ENCODE data around the gene PAK2.

DNA sequence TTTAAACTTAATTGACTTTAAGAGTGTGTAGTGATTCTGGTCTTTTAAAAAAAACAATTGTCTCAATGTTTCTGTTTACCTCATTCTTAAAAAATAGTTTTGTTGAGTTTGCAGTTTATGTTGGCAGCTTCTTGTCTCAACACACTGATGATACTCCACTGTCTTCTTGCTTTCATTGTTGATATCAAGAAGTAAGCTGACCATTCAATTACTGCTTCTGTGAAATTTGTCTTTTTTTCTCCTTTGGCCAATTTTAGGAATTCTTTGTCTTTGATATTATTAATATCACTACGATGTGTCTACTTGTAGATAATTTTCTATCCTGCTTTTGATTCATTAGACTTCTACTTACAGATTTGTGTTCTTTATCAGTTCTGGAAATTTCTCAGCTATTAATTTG lies 31.4 kb downstream of the PAK2 start:
- TF ChIP-seq, protein P1, sequence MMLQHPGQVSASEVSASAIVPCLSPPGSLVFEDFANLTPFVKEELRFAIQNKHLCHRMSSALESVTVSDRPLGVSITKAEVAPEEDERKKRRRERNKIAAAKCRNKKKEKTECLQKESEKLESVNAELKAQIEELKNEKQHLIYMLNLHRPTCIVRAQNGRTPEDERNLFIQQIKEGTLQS (CRISPR knock-in tag; conservative IDR thresholded peaks at IDR 0.05): no peak
- TF ChIP-seq, protein P2, sequence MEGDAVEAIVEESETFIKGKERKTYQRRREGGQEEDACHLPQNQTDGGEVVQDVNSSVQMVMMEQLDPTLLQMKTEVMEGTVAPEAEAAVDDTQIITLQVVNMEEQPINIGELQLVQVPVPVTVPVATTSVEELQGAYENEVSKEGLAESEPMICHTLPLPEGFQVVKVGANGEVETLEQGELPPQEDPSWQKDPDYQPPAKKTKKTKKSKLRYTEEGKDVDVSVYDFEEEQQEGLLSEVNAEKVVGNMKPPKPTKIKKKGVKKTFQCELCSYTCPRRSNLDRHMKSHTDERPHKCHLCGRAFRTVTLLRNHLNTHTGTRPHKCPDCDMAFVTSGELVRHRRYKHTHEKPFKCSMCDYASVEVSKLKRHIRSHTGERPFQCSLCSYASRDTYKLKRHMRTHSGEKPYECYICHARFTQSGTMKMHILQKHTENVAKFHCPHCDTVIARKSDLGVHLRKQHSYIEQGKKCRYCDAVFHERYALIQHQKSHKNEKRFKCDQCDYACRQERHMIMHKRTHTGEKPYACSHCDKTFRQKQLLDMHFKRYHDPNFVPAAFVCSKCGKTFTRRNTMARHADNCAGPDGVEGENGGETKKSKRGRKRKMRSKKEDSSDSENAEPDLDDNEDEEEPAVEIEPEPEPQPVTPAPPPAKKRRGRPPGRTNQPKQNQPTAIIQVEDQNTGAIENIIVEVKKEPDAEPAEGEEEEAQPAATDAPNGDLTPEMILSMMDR (IDR thresholded peaks at IDR 0.05): no peak
- TF ChIP-seq TP53 (CRISPR knock-in tag; IDR thresholded peaks at IDR 0.05) (no peak), CREB1 (CRISPR knock-in tag; IDR thresholded peaks at IDR 0.05) (no peak), TEAD1 (CRISPR knock-in tag; IDR thresholded peaks at IDR 0.05) (no peak), FOXK1 (CRISPR knock-in tag; IDR thresholded peaks at IDR 0.05) (no peak), NFE2L1 (CRISPR knock-in tag; IDR thresholded peaks at IDR 0.05) (no peak), ZNF121 (CRISPR knock-in tag; IDR thresholded peaks at IDR 0.05) (no peak), ESRRA (CRISPR knock-in tag; IDR thresholded peaks at IDR 0.05; ENCODE audit: borderline replicate concordance) (no peak), NR2C2 (CRISPR knock-in tag; IDR thresholded peaks at IDR 0.05) (no peak)
- TF ChIP-seq, protein P3, sequence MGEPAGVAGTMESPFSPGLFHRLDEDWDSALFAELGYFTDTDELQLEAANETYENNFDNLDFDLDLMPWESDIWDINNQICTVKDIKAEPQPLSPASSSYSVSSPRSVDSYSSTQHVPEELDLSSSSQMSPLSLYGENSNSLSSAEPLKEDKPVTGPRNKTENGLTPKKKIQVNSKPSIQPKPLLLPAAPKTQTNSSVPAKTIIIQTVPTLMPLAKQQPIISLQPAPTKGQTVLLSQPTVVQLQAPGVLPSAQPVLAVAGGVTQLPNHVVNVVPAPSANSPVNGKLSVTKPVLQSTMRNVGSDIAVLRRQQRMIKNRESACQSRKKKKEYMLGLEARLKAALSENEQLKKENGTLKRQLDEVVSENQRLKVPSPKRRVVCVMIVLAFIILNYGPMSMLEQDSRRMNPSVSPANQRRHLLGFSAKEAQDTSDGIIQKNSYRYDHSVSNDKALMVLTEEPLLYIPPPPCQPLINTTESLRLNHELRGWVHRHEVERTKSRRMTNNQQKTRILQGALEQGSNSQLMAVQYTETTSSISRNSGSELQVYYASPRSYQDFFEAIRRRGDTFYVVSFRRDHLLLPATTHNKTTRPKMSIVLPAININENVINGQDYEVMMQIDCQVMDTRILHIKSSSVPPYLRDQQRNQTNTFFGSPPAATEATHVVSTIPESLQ (CRISPR knock-in tag; IDR thresholded peaks at IDR 0.05): no peak
- TF ChIP-seq, protein P4, sequence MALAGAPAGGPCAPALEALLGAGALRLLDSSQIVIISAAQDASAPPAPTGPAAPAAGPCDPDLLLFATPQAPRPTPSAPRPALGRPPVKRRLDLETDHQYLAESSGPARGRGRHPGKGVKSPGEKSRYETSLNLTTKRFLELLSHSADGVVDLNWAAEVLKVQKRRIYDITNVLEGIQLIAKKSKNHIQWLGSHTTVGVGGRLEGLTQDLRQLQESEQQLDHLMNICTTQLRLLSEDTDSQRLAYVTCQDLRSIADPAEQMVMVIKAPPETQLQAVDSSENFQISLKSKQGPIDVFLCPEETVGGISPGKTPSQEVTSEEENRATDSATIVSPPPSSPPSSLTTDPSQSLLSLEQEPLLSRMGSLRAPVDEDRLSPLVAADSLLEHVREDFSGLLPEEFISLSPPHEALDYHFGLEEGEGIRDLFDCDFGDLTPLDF (CRISPR knock-in tag; IDR thresholded peaks at IDR 0.05): no peak

All from WTC11 (cell line).